Panc1 (cell line): Measurements from ENCODE around the gene APBB1. TPM values are rescaled to one million over a fixed set of nuclear protein-coding genes. Genes with fewer than 3 reads are reported as not detected.

Experiments used
- ATAC-seq: fragments of 200-7000 bp; cut with Tn5 transposase; 2 replicates; pipeline ENCODE4 v1.9.1; 2020; ENCODE audit warnings: mild to moderate bottlenecking, moderate library complexity
- BruUV-seq: library from RNA; stranded (reverse); fragments of 400-500 nt; replicated peaks from 2 replicates; lab custom pipeline; 2021; lab: Mats Ljungman, UMichigan
- CTCF ChIA-PET: fragments of 300-600 bp; sonication (Branson Sonifier 250); formaldehyde crosslinking; loops from one replicate; lab custom pipeline; 2022; ENCODE audit warnings: antibody characterized with exemption; lab: Charles Lee
- POLR2A ChIA-PET: fragments of 300-600 bp; sonication (Branson Sonifier 250); formaldehyde crosslinking; loops from one replicate; lab custom pipeline; 2022; ENCODE audit warnings: antibody characterized with exemption; lab: Charles Lee
- DNase-seq: peaks from one replicate; pipeline ENCODE4 v3.0.0-alpha.2; 2010; ENCODE audit warnings: low read depth, low spot score
- H3K27ac ChIP-seq: 2 replicates; pipeline ENCODE4 v1.5.1; 2011; ENCODE audit warnings: mild to moderate bottlenecking, low read length, inconsistent platforms
- H3K27me3 ChIP-seq: fragments of 200-500 bp; sonication (Bioruptor generic); 2 replicates; pipeline ENCODE4 v1.6.0; 2014; ENCODE audit warnings: low read length, inconsistent platforms; ENCODE audit not compliant: control insufficient read depth, insufficient read depth
- H3K36me3 ChIP-seq: fragments of 200-500 bp; sonication (Bioruptor generic); 2 replicates; pipeline ENCODE4 v1.5.1; 2014; ENCODE audit warnings: inconsistent platforms, mild to moderate bottlenecking, low read length, moderate library complexity; ENCODE audit not compliant: control insufficient read depth, insufficient read depth
- H3K4me1 ChIP-seq: 2 replicates; pipeline ENCODE4 v1.5.1; 2011; ENCODE audit warnings: inconsistent platforms, mild to moderate bottlenecking, low read length, moderate library complexity; ENCODE audit not compliant: control insufficient read depth, insufficient read depth
- H3K4me3 ChIP-seq, 2 experiments: 2 replicates each; pipeline ENCODE4 v1.5.1; 2011 to 2012; ENCODE audit warnings: low read depth in 2 of 2, low read length in 2 of 2, mild to moderate bottlenecking in 2 of 2, inconsistent platforms in 1 of 2, moderate library complexity in 1 of 2
- H3K9me3 ChIP-seq: fragments of 200-500 bp; sonication (Bioruptor generic); 2 replicates; pipeline ENCODE4 v1.5.1; 2014; ENCODE audit warnings: low read depth, mild to moderate bottlenecking, inconsistent platforms, low read length, moderate library complexity; ENCODE audit not compliant: control insufficient read depth, insufficient read depth
- POLR2AphosphoS5 ChIP-seq: IDR thresholded peaks from 2 replicates; pipeline ENCODE4 v1.6.1; 2012; ENCODE audit warnings: mild to moderate bottlenecking, low read depth, low read length, moderate library complexity
- REST ChIP-seq, 2 experiments: IDR thresholded peaks; 2 replicates each; pipeline ENCODE4 v1.6.1; 2011 to 2012; ENCODE audit warnings: low read depth in 2 of 2, control low read depth in 1 of 2, low read length in 1 of 2, mild to moderate bottlenecking in 1 of 2, moderate library complexity in 1 of 2; ENCODE audit not compliant: insufficient read depth in 1 of 2
- SIN3A ChIP-seq: IDR thresholded peaks from 2 replicates; pipeline ENCODE4 v1.6.1; 2012; ENCODE audit warnings: low read depth, mild to moderate bottlenecking, low read length, moderate library complexity, borderline replicate concordance; ENCODE audit not compliant: insufficient read depth
- TCF7L2 ChIP-seq: IDR thresholded peaks from 2 replicates; pipeline ENCODE4 v1.6.1; 2011; ENCODE audit warnings: mild to moderate bottlenecking, low read depth, low read length, inconsistent platforms
- in situ Hi-C: cut with HindIII; loops from 2 replicates; pipeline ENCODE4 v1.10.0; 2016; ENCODE audit warnings: low sequenced_read_pairs, low pct_unique_long_range_greater_than_20kb
- intact Hi-C: fragments of 100-400 bp; cut with micrococcal nuclease; formaldehyde crosslinking; loops from one replicate; pipeline ENCODE4 v1.10.0; 2022; ENCODE audit not compliant: unreplicated experiment
- total RNA-seq: library from RNA; stranded (reverse); gene quantifications from one replicate; pipeline ENCODE4 v1.2.1, GENCODE V29; 2021; ENCODE audit not compliant: unreplicated experiment
- TF ChIP-seq, protein P1 (sequence below): fragments of 450-650 bp; IDR thresholded peaks from 2 replicates; pipeline ENCODE4 v1.5.1; 2017; ENCODE audit warnings: mild to moderate bottlenecking

APBB1 gene
- total RNA-seq, 1 experiment from 2014 or later = 9.6 TPM

DNA sequence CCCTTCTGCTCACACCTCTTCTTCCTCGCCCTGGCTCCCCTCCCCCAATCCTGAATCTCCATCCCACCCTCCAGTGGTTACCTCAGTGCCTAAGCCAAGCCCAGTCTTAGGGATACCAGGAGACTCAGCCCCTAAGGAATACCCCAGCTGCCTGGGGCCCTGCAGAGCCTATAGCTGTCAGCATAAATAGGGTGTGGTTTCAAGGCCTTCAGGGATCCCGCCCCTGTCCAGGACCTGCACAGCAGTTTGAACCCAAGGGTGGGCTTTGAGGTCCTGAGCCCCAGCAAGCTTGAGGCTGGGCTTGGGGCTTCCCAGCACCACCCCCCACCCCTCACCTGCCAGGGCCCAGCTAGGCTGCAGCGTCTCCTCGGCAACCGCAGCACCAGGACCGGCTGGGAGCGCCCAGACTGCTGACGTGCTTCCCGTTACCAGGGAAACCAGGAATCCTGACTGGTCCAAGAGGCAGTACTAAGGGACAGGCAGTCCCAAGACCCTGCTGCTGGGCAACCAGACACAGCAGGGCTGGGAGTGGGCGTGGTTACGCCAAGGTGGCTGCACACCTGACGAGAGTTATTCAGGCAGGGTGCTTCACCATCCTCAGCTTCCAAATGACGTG lies 13.7 kb downstream of the APBB1 start:
- ATAC-seq (0 out of 2 replicates have a peak, but pooled peaks have one; percentile 46), DNase-seq (no peak)
- CTCF ChIA-PET = no interaction called here
- in situ Hi-C loops (no loop called here), intact Hi-C loops (no loop called here)
- H3K4me1 ChIP-seq = no peaks in the 10 kb centered on the region
- POLR2A ChIA-PET = no interaction called here
- no peak overlapping the region for H3K4me3 ChIP-seq
- H3K27me3 ChIP-seq = no peaks in the 10 kb centered on the region
- no peaks in the 10 kb centered on the region for H3K9me3 ChIP-seq
- BruUV-seq = no TSS peak
- no peak for TF ChIP-seq REST (IDR thresholded peaks at IDR 0.05; ENCODE audit: insufficient read depth in 1 of 2, low read depth in 2 of 2, low read length in 1 of 2)
- TF ChIP-seq POLR2AphosphoS5 = no peak
- TF ChIP-seq, protein P1, sequence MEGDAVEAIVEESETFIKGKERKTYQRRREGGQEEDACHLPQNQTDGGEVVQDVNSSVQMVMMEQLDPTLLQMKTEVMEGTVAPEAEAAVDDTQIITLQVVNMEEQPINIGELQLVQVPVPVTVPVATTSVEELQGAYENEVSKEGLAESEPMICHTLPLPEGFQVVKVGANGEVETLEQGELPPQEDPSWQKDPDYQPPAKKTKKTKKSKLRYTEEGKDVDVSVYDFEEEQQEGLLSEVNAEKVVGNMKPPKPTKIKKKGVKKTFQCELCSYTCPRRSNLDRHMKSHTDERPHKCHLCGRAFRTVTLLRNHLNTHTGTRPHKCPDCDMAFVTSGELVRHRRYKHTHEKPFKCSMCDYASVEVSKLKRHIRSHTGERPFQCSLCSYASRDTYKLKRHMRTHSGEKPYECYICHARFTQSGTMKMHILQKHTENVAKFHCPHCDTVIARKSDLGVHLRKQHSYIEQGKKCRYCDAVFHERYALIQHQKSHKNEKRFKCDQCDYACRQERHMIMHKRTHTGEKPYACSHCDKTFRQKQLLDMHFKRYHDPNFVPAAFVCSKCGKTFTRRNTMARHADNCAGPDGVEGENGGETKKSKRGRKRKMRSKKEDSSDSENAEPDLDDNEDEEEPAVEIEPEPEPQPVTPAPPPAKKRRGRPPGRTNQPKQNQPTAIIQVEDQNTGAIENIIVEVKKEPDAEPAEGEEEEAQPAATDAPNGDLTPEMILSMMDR = no peak
- no peak for TF ChIP-seq TCF7L2
- TF ChIP-seq SIN3A = no peak
- no peak overlapping the region for H3K27ac ChIP-seq
- H3K36me3 ChIP-seq = no peaks in the 10 kb centered on the region

DNA sequence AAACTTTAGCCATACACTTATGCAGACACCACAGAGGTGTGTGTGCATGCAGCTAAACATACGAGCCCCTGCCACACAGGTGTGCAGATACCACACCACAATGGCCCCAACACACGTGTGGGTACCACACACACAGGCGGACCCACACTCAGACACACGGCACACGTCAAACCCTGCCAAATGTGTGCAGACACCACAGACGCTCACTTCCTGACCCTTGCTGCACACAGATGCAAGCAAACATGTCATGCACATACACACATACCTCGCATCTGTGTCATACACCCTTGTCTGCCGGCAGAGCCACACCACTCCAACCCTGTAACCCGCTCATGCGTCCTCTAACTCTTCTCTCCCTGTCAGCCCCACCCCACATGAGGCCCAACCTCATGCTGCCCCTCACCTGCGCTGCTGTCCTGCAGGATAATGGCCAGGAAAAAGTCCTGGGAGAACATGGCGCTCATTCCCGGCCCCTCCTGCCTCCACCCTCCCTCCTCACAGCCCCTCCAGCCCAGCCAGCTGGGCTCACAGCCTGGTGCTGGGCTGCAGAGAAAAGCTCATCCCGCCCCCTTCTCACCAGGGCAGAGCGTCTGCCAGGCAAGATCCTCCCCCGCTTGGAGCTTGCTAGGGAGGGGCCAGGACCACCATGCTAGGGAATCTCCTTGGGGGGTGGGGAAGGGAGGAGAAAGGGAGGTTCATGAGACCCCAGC lies 14.4 kb downstream of the APBB1 start:
- DNase-seq (no peak), ATAC-seq (peak; percentile 43)
- H3K4me1 ChIP-seq = no peaks in the 10 kb centered on the region
- H3K27me3 ChIP-seq = no peaks in the 10 kb centered on the region
- ChIA-PET POLR2A (no interaction called here), CTCF (no interaction called here)
- H3K9me3 ChIP-seq = no peaks in the 10 kb centered on the region
- BruUV-seq = no TSS peak
- intact Hi-C loops = no loop called here
- no peak overlapping the region for H3K27ac ChIP-seq
- H3K36me3 ChIP-seq = no peaks in the 10 kb centered on the region
- no peak overlapping the region for H3K4me3 ChIP-seq
- in situ Hi-C loops = no loop called here
- no peak for TF ChIP-seq SIN3A
- TF ChIP-seq, protein P1 = no peak
- no peak for TF ChIP-seq POLR2AphosphoS5
- no peak for TF ChIP-seq REST (IDR thresholded peaks at IDR 0.05; ENCODE audit: insufficient read depth in 1 of 2, low read depth in 2 of 2, low read length in 1 of 2)
- no peak for TF ChIP-seq TCF7L2
